ENCODE data around the gene PHACTR1.

Gene PHACTR1

DNA sequence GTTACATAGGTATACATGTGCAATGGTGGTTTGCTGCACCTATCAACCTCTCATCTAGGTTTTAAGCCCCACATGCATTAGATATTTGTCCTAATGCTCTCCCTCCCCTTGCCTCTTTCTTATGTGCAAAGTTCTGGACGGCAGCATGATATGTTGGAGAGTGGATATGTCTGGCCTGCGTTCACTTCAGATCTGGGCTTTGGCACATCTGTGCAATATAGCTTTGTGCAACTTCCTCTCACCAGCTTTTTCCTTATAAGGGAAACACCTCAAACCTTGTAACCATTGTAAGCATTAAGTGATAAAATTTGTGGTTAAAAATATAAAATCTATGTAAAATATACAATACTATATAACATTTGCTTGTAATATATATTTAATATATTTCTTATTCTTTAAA, 288.0 kb downstream of the PHACTR1 start:
- H3K4me3 ChIP-seq (ENCODE audit: low read length): no peak overlapping the region
- DNase-seq (ENCODE audit: low read depth): no peak
- TF ChIP-seq, protein P1, sequence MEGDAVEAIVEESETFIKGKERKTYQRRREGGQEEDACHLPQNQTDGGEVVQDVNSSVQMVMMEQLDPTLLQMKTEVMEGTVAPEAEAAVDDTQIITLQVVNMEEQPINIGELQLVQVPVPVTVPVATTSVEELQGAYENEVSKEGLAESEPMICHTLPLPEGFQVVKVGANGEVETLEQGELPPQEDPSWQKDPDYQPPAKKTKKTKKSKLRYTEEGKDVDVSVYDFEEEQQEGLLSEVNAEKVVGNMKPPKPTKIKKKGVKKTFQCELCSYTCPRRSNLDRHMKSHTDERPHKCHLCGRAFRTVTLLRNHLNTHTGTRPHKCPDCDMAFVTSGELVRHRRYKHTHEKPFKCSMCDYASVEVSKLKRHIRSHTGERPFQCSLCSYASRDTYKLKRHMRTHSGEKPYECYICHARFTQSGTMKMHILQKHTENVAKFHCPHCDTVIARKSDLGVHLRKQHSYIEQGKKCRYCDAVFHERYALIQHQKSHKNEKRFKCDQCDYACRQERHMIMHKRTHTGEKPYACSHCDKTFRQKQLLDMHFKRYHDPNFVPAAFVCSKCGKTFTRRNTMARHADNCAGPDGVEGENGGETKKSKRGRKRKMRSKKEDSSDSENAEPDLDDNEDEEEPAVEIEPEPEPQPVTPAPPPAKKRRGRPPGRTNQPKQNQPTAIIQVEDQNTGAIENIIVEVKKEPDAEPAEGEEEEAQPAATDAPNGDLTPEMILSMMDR (conservative IDR thresholded peaks at IDR 0.05; ENCODE audit: low read depth, low read length): no peak

DNA sequence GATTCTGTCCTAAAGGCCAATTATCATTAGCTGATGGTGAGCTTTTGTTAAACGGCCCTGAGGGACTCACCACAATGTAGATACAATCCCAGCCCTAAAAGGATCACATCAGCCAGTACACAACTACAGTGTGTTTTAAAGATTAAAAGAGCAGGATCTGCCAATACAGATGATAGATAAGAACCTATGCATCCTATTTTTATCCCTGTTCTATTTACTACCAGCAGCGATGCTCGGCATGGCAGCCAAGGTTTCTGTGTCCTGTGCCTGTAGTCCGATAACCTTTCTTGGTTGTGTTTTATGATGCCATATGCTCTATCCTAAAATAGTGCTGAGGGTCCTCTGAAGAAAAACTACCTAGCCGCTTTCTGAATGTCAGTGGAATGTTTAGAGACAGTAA, 289.4 kb downstream of the PHACTR1 start:
- H3K4me3 ChIP-seq (ENCODE audit: low read length): no peak overlapping the region
- TF ChIP-seq, protein P1 (conservative IDR thresholded peaks at IDR 0.05; ENCODE audit: low read depth, low read length): no peak
- DNase-seq (ENCODE audit: low read depth): no peak

DNA sequence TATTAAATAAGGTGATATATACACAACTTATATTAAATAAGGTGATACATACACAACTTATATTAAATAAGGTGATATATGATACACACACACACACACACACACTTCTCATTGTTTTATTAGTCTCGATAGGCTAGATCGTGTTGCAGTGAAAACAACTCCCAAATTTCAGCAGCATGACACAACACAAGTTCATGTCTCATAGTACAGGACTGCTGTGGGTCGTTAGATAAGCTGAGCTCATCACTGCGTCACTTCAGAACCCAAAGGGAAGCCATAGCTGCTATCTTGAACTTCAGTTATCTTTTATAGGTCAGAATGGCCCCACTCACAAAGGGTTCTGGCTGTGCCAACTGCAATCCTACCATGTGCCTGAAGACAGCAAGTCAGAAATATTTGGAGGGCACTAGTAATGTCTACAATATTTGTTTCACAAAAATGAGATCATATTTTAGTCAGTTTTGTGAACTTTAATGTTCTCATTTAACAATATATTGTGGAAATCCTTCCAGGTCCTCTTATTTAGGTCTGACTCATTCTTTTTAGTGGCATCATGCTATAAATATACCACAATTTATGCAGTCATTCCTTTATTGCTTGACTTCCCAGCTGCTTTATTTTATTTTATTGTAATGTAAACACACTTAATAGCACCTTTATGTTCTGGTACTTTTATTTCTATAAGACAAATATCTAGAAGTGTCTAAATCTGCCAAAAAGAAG, 290.2 kb downstream of the PHACTR1 start:
- H3K4me3 ChIP-seq (ENCODE audit: low read length): no peak overlapping the region
- TF ChIP-seq, protein P1 (conservative IDR thresholded peaks at IDR 0.05; ENCODE audit: low read depth, low read length): no peak
- no peak for DNase-seq (ENCODE audit: low read depth)

DNA sequence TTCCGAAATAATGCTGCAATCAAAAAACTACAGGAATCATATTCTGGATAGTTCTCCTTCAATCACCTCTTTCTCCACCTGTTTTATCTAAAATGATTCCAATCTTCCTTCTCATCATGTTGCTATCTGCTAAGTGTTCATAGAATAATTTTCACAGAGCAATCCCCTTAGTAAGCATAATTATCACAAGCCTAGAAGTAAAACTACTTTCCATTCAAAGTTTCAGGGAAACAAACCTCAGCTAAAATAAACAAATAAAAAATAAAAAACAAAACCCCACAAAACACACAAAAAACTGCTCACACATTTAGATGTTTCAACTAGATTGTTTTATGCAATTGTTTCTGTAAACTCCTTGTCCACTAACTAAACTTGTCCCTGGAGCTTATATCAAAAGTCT, 291.2 kb downstream of the PHACTR1 start:
- TF ChIP-seq, protein P1 (conservative IDR thresholded peaks at IDR 0.05; ENCODE audit: low read depth, low read length): no peak
- H3K4me3 ChIP-seq (ENCODE audit: low read length): no peak overlapping the region

DNA sequence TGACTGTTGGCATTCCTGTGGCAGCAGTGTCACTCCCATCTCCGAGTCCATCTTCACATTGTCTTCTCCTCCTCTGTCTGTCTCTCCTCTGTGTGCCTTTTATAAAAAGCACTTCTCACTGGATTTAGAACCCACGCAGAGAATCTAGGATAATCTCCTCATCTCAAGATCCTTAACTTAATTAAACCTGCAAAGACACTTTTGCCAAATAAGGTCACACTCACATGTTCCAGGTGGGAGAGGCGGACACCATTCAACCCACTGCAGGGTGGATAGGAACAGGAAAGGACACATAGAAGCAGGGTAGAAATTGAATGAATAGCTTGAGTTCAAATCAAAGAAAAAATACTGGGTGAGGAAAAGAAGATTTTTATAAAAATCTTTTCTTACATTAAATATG, 292.5 kb downstream of the PHACTR1 start:
- TF ChIP-seq, protein P1 (conservative IDR thresholded peaks at IDR 0.05; ENCODE audit: low read depth, low read length): no peak
- H3K4me3 ChIP-seq (ENCODE audit: low read length): no peak overlapping the region
- DNase-seq (ENCODE audit: low read depth): no peak

More for the DNA sequence above, 291.2 kb downstream of the PHACTR1 start:
- DNase-seq (ENCODE audit: low read depth): no peak

DNA sequence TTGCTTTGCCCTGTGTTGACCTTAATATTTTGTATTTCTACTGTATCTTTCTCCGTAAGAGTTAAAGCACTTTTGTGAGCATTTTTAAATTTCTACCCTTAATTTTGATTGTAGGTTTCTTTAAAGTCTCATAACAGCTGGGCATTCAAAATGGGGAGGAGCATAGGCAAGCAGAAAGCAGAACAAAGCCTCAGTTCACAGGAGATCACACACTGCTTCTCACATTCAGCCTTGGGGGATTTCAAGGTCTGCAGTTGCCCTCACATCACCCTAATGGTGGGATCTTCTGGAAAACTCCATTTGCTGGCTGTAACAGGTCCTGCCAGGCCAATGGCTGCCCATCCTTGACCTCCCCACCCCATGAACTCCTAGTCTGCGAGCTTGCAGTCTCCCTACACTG, 292.9 kb downstream of the PHACTR1 start:
- no peak overlapping the region for H3K4me3 ChIP-seq (ENCODE audit: low read length)
- TF ChIP-seq, protein P1 (conservative IDR thresholded peaks at IDR 0.05; ENCODE audit: low read depth, low read length): no peak
- no peak for DNase-seq (ENCODE audit: low read depth)

DNA sequence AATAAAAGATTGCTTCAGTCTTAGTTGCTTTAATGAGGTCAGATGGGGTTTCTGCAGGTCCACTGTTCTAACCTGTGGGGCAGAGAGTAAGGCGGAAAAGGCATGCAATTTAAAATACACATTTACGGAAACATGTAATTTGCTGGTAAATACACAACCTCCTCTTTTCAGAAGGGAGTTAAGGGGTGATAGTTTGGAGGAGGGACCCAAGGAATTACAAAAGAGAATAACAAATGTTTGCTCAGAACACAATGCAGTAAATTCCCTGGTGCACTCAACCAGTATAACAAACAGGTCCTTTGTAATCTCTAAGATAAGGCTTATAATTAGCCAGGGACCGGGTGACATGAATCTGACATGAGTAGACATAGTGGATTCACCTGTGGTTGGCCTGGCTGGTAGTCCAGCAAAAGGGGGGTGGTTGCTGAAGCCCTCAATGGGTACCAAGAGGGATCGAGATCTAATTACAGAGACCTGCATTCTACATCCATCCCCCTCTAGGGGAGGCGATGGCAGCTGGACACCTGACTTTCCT, 295.1 kb downstream of the PHACTR1 start:
- no peak overlapping the region for H3K4me3 ChIP-seq (ENCODE audit: low read length)
- DNase-seq (ENCODE audit: low read depth): no peak
- TF ChIP-seq, protein P1 (conservative IDR thresholded peaks at IDR 0.05; ENCODE audit: low read depth, low read length): no peak
